Choroid plexus epithelial cell (primary cell): ENCODE measurements around the gene EBI3.
A peak's percentile ranks its signal among the peaks of the same experiment; 100 is the strongest.
"Not testable (repeated sequence)": the region's sequence is repeated elsewhere in the genome, so short reads cannot be mapped to it uniquely, and the experiment has no call there.

Experiments
- DNase-seq: peaks from one replicate; pipeline ENCODE4 v3.0.0-alpha.2; 2010; ENCODE audit warnings: low read depth
- H3K4me3 ChIP-seq: 2 replicates; pipeline ENCODE4 v1.5.1; 2011; ENCODE audit warnings: low read depth, mild to moderate bottlenecking, control low read depth, low read length, moderate library complexity
- TF ChIP-seq, protein P1 (sequence below): conservative IDR thresholded peaks from 2 replicates; pipeline ENCODE4 v1.5.1; 2011; ENCODE audit warnings: low read depth, mild to moderate bottlenecking, control low read depth, inconsistent platforms, low read length, moderate library complexity

Gene EBI3

DNA sequence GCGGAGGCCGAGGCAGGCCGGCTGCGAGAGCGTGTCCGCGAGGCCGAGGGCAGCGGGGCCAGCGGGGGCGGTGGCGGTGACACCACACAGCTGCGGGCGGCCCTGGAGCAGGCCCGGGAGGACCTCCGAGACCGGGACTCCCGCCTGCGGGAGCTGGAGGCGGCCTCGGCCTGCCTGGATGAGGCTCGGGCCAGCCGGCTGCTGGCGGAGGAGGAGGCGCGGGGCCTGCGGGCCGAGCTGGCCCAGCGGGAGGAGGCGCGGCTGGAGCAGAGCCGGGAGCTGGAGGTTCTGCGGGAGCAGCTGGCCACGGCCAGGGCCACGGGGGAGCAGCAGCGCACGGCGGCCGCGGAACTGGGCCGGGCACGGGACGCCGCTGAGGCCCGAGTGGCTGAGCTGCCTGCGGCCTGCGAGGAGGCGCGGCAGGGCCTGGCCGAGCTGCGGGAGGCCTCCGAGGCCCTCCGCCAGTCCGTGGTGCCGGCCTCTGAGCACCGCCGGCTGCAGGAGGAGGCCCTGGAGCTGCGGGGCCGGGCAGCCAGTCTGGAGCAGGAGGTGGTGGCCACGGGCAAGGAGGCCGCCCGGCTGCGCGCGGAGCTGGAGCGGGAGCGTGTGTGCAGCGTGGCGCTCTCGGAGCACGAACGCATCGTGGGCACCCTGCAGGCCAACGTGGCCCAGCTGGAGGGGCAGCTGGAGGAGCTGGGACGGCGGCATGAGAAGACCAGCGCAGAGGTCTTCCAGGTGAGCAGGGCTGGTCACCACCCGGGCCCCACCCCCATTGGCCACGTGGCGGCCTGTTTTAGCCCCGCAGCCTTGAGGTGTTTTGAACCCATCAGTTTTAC lies 11.7 kb upstream of the EBI3 start:
- DNase-seq = no peak
- H3K4me3 ChIP-seq = no peak overlapping the region
- TF ChIP-seq, protein P1, sequence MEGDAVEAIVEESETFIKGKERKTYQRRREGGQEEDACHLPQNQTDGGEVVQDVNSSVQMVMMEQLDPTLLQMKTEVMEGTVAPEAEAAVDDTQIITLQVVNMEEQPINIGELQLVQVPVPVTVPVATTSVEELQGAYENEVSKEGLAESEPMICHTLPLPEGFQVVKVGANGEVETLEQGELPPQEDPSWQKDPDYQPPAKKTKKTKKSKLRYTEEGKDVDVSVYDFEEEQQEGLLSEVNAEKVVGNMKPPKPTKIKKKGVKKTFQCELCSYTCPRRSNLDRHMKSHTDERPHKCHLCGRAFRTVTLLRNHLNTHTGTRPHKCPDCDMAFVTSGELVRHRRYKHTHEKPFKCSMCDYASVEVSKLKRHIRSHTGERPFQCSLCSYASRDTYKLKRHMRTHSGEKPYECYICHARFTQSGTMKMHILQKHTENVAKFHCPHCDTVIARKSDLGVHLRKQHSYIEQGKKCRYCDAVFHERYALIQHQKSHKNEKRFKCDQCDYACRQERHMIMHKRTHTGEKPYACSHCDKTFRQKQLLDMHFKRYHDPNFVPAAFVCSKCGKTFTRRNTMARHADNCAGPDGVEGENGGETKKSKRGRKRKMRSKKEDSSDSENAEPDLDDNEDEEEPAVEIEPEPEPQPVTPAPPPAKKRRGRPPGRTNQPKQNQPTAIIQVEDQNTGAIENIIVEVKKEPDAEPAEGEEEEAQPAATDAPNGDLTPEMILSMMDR = no peak

DNA sequence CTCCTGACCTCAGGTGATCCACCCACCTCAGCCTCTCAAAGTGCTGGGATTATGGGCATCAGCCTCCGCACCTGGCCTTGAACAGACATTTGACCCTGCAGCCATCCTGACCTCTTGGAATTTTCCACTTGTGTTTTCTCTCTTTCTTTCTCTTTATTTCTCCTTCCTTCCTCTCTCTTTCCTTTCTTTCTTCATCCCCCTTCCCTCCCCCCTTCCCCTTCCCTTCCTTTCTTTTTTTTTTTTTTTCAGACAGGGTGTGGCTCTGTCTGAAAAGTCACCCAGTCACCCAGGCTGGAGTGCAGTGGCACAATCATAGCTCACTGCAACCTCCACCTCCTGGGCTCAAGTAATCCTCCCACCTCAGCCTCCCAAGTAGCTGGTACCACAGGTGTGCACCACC lies 10.8 kb upstream of the EBI3 start:
- DNase-seq, H3K4me3 ChIP-seq: not testable (repeated sequence)

DNA sequence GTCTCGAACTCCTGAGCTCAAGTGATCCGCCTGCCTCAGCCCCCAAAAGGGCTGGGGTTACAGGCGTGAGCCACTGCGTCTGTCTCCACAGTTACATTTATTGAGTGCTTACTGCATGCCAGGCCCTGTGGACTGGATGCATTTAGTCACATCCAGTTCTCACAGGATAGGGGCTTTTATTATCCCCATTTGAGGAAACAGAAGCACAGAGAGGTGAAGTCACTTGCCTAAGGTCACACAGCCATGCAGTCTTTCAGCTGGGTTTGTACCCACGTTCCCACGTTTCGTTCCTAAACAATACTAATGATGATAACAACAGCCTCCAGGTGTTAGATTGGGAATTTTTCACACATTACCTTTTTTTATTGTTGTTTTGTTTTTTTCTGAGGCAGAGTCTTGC lies 9.1 kb upstream of the EBI3 start:
- no peak for DNase-seq
- TF ChIP-seq, protein P1 = no peak
- H3K4me3 ChIP-seq = no peak overlapping the region

DNA sequence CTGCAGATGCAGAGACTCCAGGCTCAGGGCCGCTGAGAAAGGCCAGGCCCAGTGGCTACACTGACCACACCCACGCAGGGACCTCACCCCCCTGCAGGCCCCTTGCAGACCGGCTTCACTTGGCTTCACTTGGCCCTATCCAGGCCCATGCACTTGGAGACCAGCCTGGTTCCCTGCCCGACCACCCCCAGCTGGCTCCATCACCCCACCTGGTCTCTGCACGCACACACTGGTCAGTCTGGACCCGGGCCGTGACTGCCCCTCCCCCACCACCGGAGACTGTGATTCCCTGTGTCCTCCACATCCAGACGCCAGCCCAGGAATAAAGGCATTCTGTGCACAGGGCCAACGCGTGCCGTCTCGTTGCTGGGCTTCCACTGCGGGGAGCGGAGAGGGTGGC lies 4.9 kb upstream of the EBI3 start:
- no peak overlapping the region for H3K4me3 ChIP-seq
- DNase-seq = no peak
- TF ChIP-seq, protein P1 = no peak

DNA sequence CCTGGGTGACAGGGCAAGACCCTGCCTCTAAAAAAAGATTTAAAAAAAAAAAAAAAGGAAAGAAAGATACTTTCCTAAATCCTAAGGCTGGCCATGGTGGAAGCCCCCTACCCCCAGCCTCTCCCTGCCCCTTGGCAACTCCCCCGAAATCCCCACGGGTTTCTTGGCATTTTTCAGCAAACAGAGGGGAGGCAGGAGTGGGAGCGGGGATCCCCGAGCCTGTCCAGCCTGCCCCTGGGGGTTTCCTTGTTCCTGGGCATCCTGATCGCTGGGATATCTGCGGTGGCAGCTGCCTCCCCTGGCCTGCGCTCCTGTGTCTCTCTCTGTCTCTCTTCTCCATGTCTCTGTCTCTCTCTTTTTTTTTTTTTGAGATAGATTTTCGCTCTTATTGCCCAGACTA lies 3.4 kb upstream of the EBI3 start:
- no peak overlapping the region for H3K4me3 ChIP-seq
- DNase-seq = no peak
- TF ChIP-seq, protein P1 = no peak

DNA sequence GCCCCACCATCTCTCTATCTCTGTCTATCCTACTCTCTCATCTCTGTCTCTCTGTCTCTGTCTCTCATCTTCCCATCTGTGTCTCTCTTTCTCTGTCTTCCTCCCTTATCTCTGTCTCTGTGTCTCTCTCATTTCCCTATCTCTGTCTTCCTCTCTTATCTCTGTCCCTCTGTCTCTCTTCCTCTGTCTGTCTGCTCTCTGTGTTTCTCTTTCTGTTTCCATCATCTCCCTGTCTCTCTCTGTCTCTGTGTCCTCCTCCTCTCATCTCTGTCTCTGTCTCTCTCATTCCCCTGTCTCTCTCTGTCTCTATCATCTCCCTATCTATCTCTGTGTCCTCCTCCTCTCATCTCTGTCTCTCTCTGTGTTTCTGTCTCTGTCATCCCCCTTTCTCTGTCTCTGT lies 1.6 kb upstream of the EBI3 start:
- no peak for DNase-seq
- TF ChIP-seq, protein P1 = no peak
- H3K4me3 ChIP-seq = no peak overlapping the region

DNA sequence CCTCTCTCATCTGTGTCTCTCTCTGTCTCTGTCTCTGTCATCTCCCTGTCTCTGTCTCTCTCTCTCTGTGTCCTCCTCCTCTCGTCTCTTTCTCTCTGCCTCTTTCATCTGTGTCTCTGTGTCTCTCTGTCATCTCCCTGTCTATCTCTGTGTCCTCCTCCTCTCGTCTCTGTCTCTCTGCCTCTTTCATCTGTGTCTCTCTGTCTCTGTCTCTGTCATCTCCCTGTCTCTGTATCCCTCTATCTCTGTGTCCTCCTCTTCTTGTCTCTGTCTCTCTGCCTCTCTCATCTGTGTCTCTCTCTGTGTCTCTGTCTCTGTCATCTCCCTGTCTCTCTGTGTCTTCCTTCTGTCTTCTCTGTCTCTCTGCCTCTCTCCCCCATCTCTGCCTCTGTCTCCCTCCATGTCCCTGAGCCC lies 551 bp upstream of the EBI3 start:
- DNase-seq = no peak
- H3K4me3 ChIP-seq = no peak overlapping the region
- TF ChIP-seq, protein P1 = no peak

DNA sequence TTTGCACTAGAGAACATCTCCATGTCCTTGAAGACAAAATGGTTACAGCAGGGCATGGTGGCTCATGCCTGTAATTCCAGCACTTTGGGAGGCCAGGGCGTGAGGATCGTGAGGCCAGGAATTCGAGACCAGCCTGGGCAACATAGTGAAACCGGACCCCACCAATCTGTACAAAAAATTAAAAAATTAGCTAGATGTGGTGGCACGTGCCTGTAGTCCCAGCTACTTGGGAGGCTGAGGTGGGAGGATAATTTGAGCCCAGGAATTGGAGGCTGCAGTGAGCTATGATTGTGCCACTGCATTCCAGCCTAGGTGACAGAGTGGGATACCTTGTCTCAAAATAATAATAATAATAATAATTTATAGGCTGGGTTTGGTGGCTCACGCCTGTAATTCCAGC lies 914 bp downstream of the EBI3 start:
- DNase-seq = peak; percentile 12
- not testable (repeated sequence) for H3K4me3 ChIP-seq

DNA sequence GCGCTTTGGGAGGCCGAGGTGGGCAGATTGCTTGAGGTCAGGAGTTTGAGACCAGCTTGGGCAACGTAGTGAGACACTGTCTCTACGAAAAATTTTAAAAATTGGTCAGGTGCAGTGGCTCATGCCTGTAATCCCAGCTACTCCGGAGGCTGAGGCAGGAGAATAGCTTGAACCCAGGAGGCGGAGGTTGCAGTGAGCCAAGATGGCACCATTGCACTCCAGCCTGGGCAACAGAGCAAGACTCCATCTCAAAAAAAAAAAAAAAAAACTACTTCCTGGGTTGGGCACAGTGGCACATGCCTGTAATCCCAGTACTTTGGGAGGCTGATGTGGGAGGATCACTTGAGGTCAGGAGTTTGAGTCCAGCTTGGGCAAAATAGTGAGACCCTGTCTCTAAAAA lies 2.2 kb downstream of the EBI3 start:
- DNase-seq, H3K4me3 ChIP-seq: not testable (repeated sequence)

DNA sequence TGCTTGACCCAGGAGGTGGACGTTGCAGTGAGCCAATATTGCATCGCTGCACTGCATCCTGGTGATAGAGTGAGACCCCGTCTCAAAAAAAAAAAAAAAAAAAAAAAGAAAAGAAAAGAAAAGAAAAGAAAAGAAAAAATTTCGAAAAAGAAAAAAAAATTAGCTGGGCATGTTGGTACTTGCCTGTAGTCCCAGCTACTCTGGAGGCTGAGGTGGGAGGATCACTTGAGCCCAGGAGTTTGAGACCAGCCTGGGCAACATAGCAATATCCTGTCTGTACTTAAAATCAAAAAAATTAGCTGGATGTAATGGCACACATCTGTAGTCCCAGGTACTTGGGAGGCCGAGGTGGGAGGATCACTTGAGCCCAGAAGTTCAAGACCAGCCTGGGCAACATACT lies 2.8 kb downstream of the EBI3 start:
- not testable (repeated sequence) for DNase-seq, H3K4me3 ChIP-seq
